ENCODE data around the gene CRADD. TPM values are rescaled to one million over a fixed set of nuclear protein-coding genes. Genes with fewer than 3 reads are reported as not detected.
A peak's percentile ranks its signal among the peaks of the same experiment; 100 is the strongest.

The CRADD gene
- total RNA-seq, 1 experiment from 2014 or later: 7.6 TPM

DNA sequence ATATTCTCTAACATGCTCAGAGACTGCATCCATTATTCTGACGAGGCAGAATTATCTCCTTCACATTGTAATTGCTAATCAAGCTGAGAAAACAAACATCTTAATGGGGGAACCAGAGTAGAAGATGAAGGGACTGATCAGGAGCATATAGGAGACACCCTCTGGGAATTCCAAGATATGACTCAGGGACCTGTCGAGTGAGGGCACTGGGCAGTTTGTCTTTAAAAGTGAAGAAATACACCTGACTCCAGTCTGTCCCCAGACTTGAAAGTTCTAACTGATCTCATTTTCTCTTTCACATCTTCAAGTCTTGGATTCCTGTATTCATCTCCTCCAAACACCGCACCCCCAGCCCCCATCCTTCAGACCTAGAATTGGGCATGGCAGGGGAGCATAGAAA lies 244.3 kb downstream of the CRADD start:
- Histone ChIP-seq H3K79me1 (ENCODE audit: insufficient read depth, low read depth, low read length, poor library complexity, severe bottlenecking) (no peaks in the 10 kb centered on the region), H3K14ac (ENCODE audit: insufficient read depth, low read length) (no peak overlapping the region), H2BK20ac (ENCODE audit: low read depth, low read length, poor library complexity, severe bottlenecking) (no peak overlapping the region), H3K9ac (ENCODE audit: extremely low read depth, insufficient read length, low read length) (no peak overlapping the region), H2BK12ac (ENCODE audit: insufficient read length, low read depth, low read length) (no peak overlapping the region), H3K56ac (ENCODE audit: insufficient read length, low read depth, low read length) (no peak overlapping the region), H3K4me1 (ENCODE audit: insufficient read depth, low read length) (no peaks in the 10 kb centered on the region), H2AFZ (ENCODE audit: low read length) (no peak overlapping the region), H2BK15ac (ENCODE audit: low read depth, low read length) (no peak overlapping the region), H2BK5ac (ENCODE audit: insufficient read length, low read length) (no peak overlapping the region), H3K23ac (ENCODE audit: insufficient read length, low read depth, low read length) (no peak overlapping the region), H4K5ac (ENCODE audit: insufficient read length, low read depth, low read length) (no peak overlapping the region), H4K20me1 (ENCODE audit: control insufficient read depth, insufficient read depth, insufficient read length) (no peaks in the 10 kb centered on the region), H2BK120ac (ENCODE audit: low read depth, low read length, poor library complexity, severe bottlenecking) (no peak overlapping the region), H3K79me2 (ENCODE audit: insufficient read depth, low read length) (no peaks in the 10 kb centered on the region), H4K91ac (ENCODE audit: insufficient read length, low read depth, low read length) (no peak overlapping the region), H3T11ph (ENCODE audit: low read length) (no peak overlapping the region), H3K27me3 (ENCODE audit: insufficient read depth, low read length) (no peaks in the 10 kb centered on the region), H3K27ac (ENCODE audit: insufficient read length, low read depth, low read length) (no peak overlapping the region), H3K18ac (ENCODE audit: insufficient read length, low read depth, low read length) (no peak overlapping the region), H3K9me3 (ENCODE audit: control insufficient read depth, low read depth, low read length) (peaks cover under 1% of the 10 kb centered on the region), H3K4ac (ENCODE audit: low read depth, low read length) (no peak overlapping the region), H4K8ac (replicated peaks; ENCODE audit: insufficient read length, low read depth, low read length) (no peak overlapping the region), H3K4me2 (ENCODE audit: insufficient read depth, insufficient read length, low read length) (no peak overlapping the region), H3K23me2 (ENCODE audit: insufficient read length, low read depth, low read length, poor library complexity, severe bottlenecking) (no peaks in the 10 kb centered on the region), H2AK5ac (ENCODE audit: insufficient read length, low read length) (no peak overlapping the region)
- no CpG with 5 or more reads among the region's 3 CpGs for WGBS (ENCODE audit: extremely low coverage, insufficient read length, low lambda C conversion rate)
- peaks cover 14 to 16% of the 10 kb centered on the region in 2 experiments for H3K9me3 Mint-ChIP-seq
- no peaks in the 10 kb centered on the region; the same call in 1 of the 2 replicates for H3K27me3 Mint-ChIP-seq (ENCODE audit: low read depth)
- H3K4me1 Mint-ChIP-seq: no peaks in the 10 kb centered on the region
- H3K36me3 Mint-ChIP-seq (ENCODE audit: insufficient read depth in 1 of 3, low read depth in 3 of 3): peaks cover 8 to 13% (median 13%) of the 10 kb centered on the region in 3 experiments; a peak in 6 of 7 replicates
- TF ChIP-seq, protein P1, sequence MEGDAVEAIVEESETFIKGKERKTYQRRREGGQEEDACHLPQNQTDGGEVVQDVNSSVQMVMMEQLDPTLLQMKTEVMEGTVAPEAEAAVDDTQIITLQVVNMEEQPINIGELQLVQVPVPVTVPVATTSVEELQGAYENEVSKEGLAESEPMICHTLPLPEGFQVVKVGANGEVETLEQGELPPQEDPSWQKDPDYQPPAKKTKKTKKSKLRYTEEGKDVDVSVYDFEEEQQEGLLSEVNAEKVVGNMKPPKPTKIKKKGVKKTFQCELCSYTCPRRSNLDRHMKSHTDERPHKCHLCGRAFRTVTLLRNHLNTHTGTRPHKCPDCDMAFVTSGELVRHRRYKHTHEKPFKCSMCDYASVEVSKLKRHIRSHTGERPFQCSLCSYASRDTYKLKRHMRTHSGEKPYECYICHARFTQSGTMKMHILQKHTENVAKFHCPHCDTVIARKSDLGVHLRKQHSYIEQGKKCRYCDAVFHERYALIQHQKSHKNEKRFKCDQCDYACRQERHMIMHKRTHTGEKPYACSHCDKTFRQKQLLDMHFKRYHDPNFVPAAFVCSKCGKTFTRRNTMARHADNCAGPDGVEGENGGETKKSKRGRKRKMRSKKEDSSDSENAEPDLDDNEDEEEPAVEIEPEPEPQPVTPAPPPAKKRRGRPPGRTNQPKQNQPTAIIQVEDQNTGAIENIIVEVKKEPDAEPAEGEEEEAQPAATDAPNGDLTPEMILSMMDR (conservative IDR thresholded peaks at IDR 0.05): no peak
- 0 out of 7 replicates have a peak overlapping the region, but pooled peaks of 1 of the 3 experiments have one; percentile 22 for H3K27ac Mint-ChIP-seq
- DNase-seq: no peak
- H3K4me3 Mint-ChIP-seq: no peak overlapping the region

Data from H9 (cell line).